Body of pancreas (tissue), 4 donors: ENCODE results near the gene PFAS.

Experiments used
- CTCF ChIP-seq, 7 experiments: fragments of 450-650 bp in 4 of 7; fragments of 200-600 bp in 3 of 7; sonication (generic) in 3 of 7; IDR thresholded peaks; one replicate each; pipeline ENCODE4 v1.5.1; 2016 to 2019; ENCODE audit warnings: antibody characterized with exemption in 7 of 7
- POLR2A ChIP-seq, 3 donors: fragments of 450-650 bp; IDR thresholded peaks; one replicate each; pipeline ENCODE4 v1.6.1; 2016; ENCODE audit warnings: antibody characterized with exemption in 3 of 3, mild to moderate bottlenecking in 2 of 3

- peak; percentile 73 to 93 (median 87) for TF ChIP-seq CTCF (IDR thresholded peaks at IDR 0.05)
- no peak for TF ChIP-seq POLR2A (IDR thresholded peaks at IDR 0.05)
Observed at GRCh38 chr17:8300627-8301242, 51.6 kb downstream of the PFAS start.
